Frontal cortex (tissue), 4 donors: Measurements from ENCODE around the gene AKR1B15. TPM values are rescaled to one million over a fixed set of nuclear protein-coding genes. Genes with fewer than 3 reads are reported as not detected.

ENCODE experiments used
- DNase-seq, 2 donors: peaks; one replicate each; pipeline ENCODE4 v3.0.0; 2012; ENCODE audit warnings: low spot score in 2 of 2
- FAIRE-seq: peaks from 2 replicates; lab custom pipeline; 2012; peaks lifted over from hg19 to GRCh38; lab: Jason Lieb, UNC
- total RNA-seq: library from RNA; depleted of rRNA; stranded (reverse); fragments of >200 nt; gene quantifications from one replicate; pipeline ENCODE4 v1.2.3, GENCODE V29; 2014
- donor health status: control.
- donor health status: control.
- donor health status: control.

The AKR1B15 gene
- total RNA-seq, 1 donor from 2014 or later: not detected

- DNase-seq: peak in 1 of 2 donors; percentile 36
- no peak for FAIRE-seq
Measured at GRCh38 chr7:134605978-134606923, 57.3 kb downstream of the AKR1B15 start.

- FAIRE-seq (no peak), DNase-seq (no peak)
Measured at GRCh38 chr7:134611611-134612151, 62.8 kb downstream of the AKR1B15 start.

GRCh38 chr7:134612197-134612596, 63.3 kb downstream of the AKR1B15 start:
- DNase-seq: no peak
- no peak for FAIRE-seq

GRCh38 chr7:134613623-134614347, 64.9 kb downstream of the AKR1B15 start:
- no peak for DNase-seq
- FAIRE-seq: no peak

GRCh38 chr7:134616611-134617010, 67.7 kb downstream of the AKR1B15 start:
- no peak for DNase-seq
- FAIRE-seq: no peak

- FAIRE-seq (no peak), DNase-seq (no peak)
Measured at GRCh38 chr7:134618756-134619530, 70.0 kb downstream of the AKR1B15 start.

- no peak for FAIRE-seq
Measured at GRCh38 chr7:134619627-134620331, 70.9 kb downstream of the AKR1B15 start.

GRCh38 chr7:134622303-134622995, 73.5 kb downstream of the AKR1B15 start:
- FAIRE-seq (no peak), DNase-seq (no peak)

More at GRCh38 chr7:134619627-134620331, 70.9 kb downstream of the AKR1B15 start:
- DNase-seq: no peak

GRCh38 chr7:134623193-134623592, 74.3 kb downstream of the AKR1B15 start:
- no peak for DNase-seq
- no peak for FAIRE-seq

GRCh38 chr7:134625550-134625949, 76.6 kb downstream of the AKR1B15 start:
- DNase-seq (no peak), FAIRE-seq (no peak)

- FAIRE-seq: no peak
- DNase-seq: no peak
Measured at GRCh38 chr7:134627109-134627774, 78.3 kb downstream of the AKR1B15 start.

GRCh38 chr7:134627775-134628153, 78.9 kb downstream of the AKR1B15 start:
- FAIRE-seq (no peak), DNase-seq (no peak)

- DNase-seq: no peak
Measured at GRCh38 chr7:134629445-134629844, 80.5 kb downstream of the AKR1B15 start.

More at GRCh38 chr7:134629445-134629844, 80.5 kb downstream of the AKR1B15 start:
- FAIRE-seq: no peak

Other genes with a start within 250 kb of the AKR1B15 start
- gene SLC35B4, start 232.2 kb upstream of the AKR1B15 start, total RNA-seq: 24.5 TPM
- gene AKR1B1, start 90.0 kb upstream of the AKR1B15 start, total RNA-seq: 49.3 TPM
- not detected for gene AKR1B10, start 21.5 kb upstream of the AKR1B15 start, total RNA-seq
- 46.9 TPM for gene BPGM, start 97.7 kb downstream of the AKR1B15 start, total RNA-seq
- 27.3 TPM for gene CALD1, start 230.5 kb downstream of the AKR1B15 start, total RNA-seq